DOHH2 (cell line): ENCODE results near the gene ZSWIM6.

Experiments used
- CTCF ChIP-seq: fragments of 200-600 bp; sonication (generic); IDR thresholded peaks from one replicate; pipeline ENCODE4 v1.5.1; 2014; ENCODE audit warnings: antibody characterized with exemption, mild to moderate bottlenecking, low read depth, low read length; ENCODE audit not compliant: poor library complexity, severe bottlenecking
- EZH2phosphoT487 ChIP-seq: fragments of 200-600 bp; sonication (generic); IDR thresholded peaks from 2 replicates; pipeline ENCODE4 v1.6.1; 2017; ENCODE audit warnings: borderline replicate concordance, mild to moderate bottlenecking, antibody characterized with exemption, low read length, moderate library complexity, mixed read lengths

DNA sequence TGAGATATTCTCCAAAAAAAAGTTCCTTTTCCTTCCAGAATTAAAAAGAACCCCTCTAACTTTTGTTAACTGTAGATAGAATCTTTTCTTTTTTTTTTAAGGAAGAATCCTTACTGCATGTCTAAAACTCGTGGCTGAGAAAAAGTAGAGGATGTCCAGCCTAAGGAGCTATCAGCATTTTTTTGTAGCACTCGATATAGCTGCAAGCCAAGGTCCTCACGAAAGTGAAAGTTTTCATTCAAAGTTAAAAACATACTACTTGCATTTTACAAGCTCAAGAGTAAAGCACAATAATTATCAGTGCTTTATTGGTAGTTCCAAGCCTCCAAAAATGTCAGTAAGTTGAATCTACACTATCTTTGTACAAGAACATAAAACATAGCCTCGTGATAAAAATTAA lies 28.7 kb upstream of the ZSWIM6 start:
- TF ChIP-seq CTCF (no peak), EZH2phosphoT487 (no peak)
